Measurements from ENCODE around the gene IDH2.
"Not testable (repeated sequence)": the region's sequence is repeated elsewhere in the genome, so short reads cannot be mapped to it uniquely, and the experiment has no call there.

Gene IDH2

GRCh38 chr15:90108038-90108437 lies 5.8 kb upstream of the IDH2 start:
- H3K9me3 ChIP-seq (ENCODE audit: control insufficient read depth, low read length); H3K4me1 ChIP-seq (ENCODE audit: control insufficient read depth, insufficient read depth, low read length); H3K27me3 ChIP-seq (ENCODE audit: control insufficient read depth, insufficient read depth, low read length); H3K9ac ChIP-seq (ENCODE audit: low read length); H3K36me3 ChIP-seq (ENCODE audit: control insufficient read depth, insufficient read depth, low read length); H3K4me3 ChIP-seq (ENCODE audit: low read length): not testable (repeated sequence)

GRCh38 chr15:90106522-90107117 lies 4.4 kb upstream of the IDH2 start:
- no peaks in the 10 kb centered on the region for H3K9me3 ChIP-seq (ENCODE audit: control insufficient read depth, low read length)
- H3K27me3 ChIP-seq (ENCODE audit: control insufficient read depth, insufficient read depth, low read length) = no peaks in the 10 kb centered on the region
- H3K36me3 ChIP-seq (ENCODE audit: control insufficient read depth, insufficient read depth, low read length) = no peaks in the 10 kb centered on the region
- H3K9ac ChIP-seq (ENCODE audit: low read length) = no peak overlapping the region
- no peak overlapping the region for H3K4me3 ChIP-seq (ENCODE audit: low read length)
- H3K4me1 ChIP-seq (ENCODE audit: control insufficient read depth, insufficient read depth, low read length) = peaks cover 10% of the 10 kb centered on the region

GRCh38 chr15:90105521-90105920 lies 3.3 kb upstream of the IDH2 start:
- Histone ChIP-seq H3K27me3 (ENCODE audit: control insufficient read depth, insufficient read depth, low read length) (no peaks in the 10 kb centered on the region), H3K4me1 (ENCODE audit: control insufficient read depth, insufficient read depth, low read length) (peaks cover 21% of the 10 kb centered on the region), H3K9ac (ENCODE audit: low read length) (no peak overlapping the region), H3K36me3 (ENCODE audit: control insufficient read depth, insufficient read depth, low read length) (no peaks in the 10 kb centered on the region), H3K9me3 (ENCODE audit: control insufficient read depth, low read length) (no peaks in the 10 kb centered on the region), H3K4me3 (ENCODE audit: low read length) (no peak overlapping the region)

- H3K4me1 ChIP-seq (ENCODE audit: control insufficient read depth, insufficient read depth, low read length) = peaks cover 28% of the 10 kb centered on the region
- no peaks in the 10 kb centered on the region for H3K9me3 ChIP-seq (ENCODE audit: control insufficient read depth, low read length)
- H3K27me3 ChIP-seq (ENCODE audit: control insufficient read depth, insufficient read depth, low read length) = no peaks in the 10 kb centered on the region
- no peak overlapping the region for H3K4me3 ChIP-seq (ENCODE audit: low read length)
- no peaks in the 10 kb centered on the region for H3K36me3 ChIP-seq (ENCODE audit: control insufficient read depth, insufficient read depth, low read length)
- H3K9ac ChIP-seq (ENCODE audit: low read length) = no peak overlapping the region
Observed at GRCh38 chr15:90104551-90104950, 2.3 kb upstream of the IDH2 start.

GRCh38 chr15:90103701-90104329 lies 1.5 kb upstream of the IDH2 start:
- H3K36me3 ChIP-seq (ENCODE audit: control insufficient read depth, insufficient read depth, low read length) = no peaks in the 10 kb centered on the region
- H3K9ac ChIP-seq (ENCODE audit: low read length) = no peak overlapping the region
- H3K4me3 ChIP-seq (ENCODE audit: low read length) = no peak overlapping the region
- no peaks in the 10 kb centered on the region for H3K9me3 ChIP-seq (ENCODE audit: control insufficient read depth, low read length)
- H3K27me3 ChIP-seq (ENCODE audit: control insufficient read depth, insufficient read depth, low read length) = no peaks in the 10 kb centered on the region
- H3K4me1 ChIP-seq (ENCODE audit: control insufficient read depth, insufficient read depth, low read length) = peaks cover 28% of the 10 kb centered on the region

- Histone ChIP-seq H3K4me1 (ENCODE audit: control insufficient read depth, insufficient read depth, low read length) (peaks cover 29% of the 10 kb centered on the region), H3K9me3 (ENCODE audit: control insufficient read depth, low read length) (no peaks in the 10 kb centered on the region), H3K9ac (ENCODE audit: low read length) (peak overlapping the region; percentile 87), H3K27me3 (ENCODE audit: control insufficient read depth, insufficient read depth, low read length) (no peaks in the 10 kb centered on the region), H3K36me3 (ENCODE audit: control insufficient read depth, insufficient read depth, low read length) (no peaks in the 10 kb centered on the region), H3K4me3 (ENCODE audit: low read length) (peak overlapping the region; percentile 10)
Observed at GRCh38 chr15:90101130-90101968, 919 bp downstream of the IDH2 start.

- H3K4me3 ChIP-seq (ENCODE audit: low read length) = peak overlapping the region; percentile 10
- H3K4me1 ChIP-seq (ENCODE audit: control insufficient read depth, insufficient read depth, low read length) = peaks cover 29% of the 10 kb centered on the region
- no peaks in the 10 kb centered on the region for H3K27me3 ChIP-seq (ENCODE audit: control insufficient read depth, insufficient read depth, low read length)
- no peak overlapping the region for H3K9ac ChIP-seq (ENCODE audit: low read length)
- H3K9me3 ChIP-seq (ENCODE audit: control insufficient read depth, low read length) = no peaks in the 10 kb centered on the region
- no peaks in the 10 kb centered on the region for H3K36me3 ChIP-seq (ENCODE audit: control insufficient read depth, insufficient read depth, low read length)
Observed at GRCh38 chr15:90099868-90100831, 2.1 kb downstream of the IDH2 start.

- no peak overlapping the region for H3K9ac ChIP-seq (ENCODE audit: low read length)
Observed at GRCh38 chr15:90099072-90099867, 3.0 kb downstream of the IDH2 start.

GRCh38 chr15:90097475-90097874 lies 4.8 kb downstream of the IDH2 start:
- H3K4me1 ChIP-seq (ENCODE audit: control insufficient read depth, insufficient read depth, low read length) = peaks cover 26% of the 10 kb centered on the region
- no peaks in the 10 kb centered on the region for H3K9me3 ChIP-seq (ENCODE audit: control insufficient read depth, low read length)
- no peaks in the 10 kb centered on the region for H3K36me3 ChIP-seq (ENCODE audit: control insufficient read depth, insufficient read depth, low read length)
- H3K9ac ChIP-seq (ENCODE audit: low read length) = no peak overlapping the region
- H3K4me3 ChIP-seq (ENCODE audit: low read length) = no peak overlapping the region
- no peaks in the 10 kb centered on the region for H3K27me3 ChIP-seq (ENCODE audit: control insufficient read depth, insufficient read depth, low read length)

More at GRCh38 chr15:90099072-90099867, 3.0 kb downstream of the IDH2 start:
- no peaks in the 10 kb centered on the region for H3K36me3 ChIP-seq (ENCODE audit: control insufficient read depth, insufficient read depth, low read length)
- H3K4me1 ChIP-seq (ENCODE audit: control insufficient read depth, insufficient read depth, low read length) = peaks cover 29% of the 10 kb centered on the region
- no peaks in the 10 kb centered on the region for H3K27me3 ChIP-seq (ENCODE audit: control insufficient read depth, insufficient read depth, low read length)
- no peaks in the 10 kb centered on the region for H3K9me3 ChIP-seq (ENCODE audit: control insufficient read depth, low read length)
- no peak overlapping the region for H3K4me3 ChIP-seq (ENCODE audit: low read length)

- Histone ChIP-seq H3K9me3 (ENCODE audit: control insufficient read depth, low read length) (no peaks in the 10 kb centered on the region), H3K4me3 (ENCODE audit: low read length) (no peak overlapping the region), H3K36me3 (ENCODE audit: control insufficient read depth, insufficient read depth, low read length) (no peaks in the 10 kb centered on the region), H3K27me3 (ENCODE audit: control insufficient read depth, insufficient read depth, low read length) (no peaks in the 10 kb centered on the region), H3K4me1 (ENCODE audit: control insufficient read depth, insufficient read depth, low read length) (peaks cover 14% of the 10 kb centered on the region), H3K9ac (ENCODE audit: low read length) (no peak overlapping the region)
Observed at GRCh38 chr15:90095521-90095959, 6.7 kb downstream of the IDH2 start.

Data from mucosa of stomach (tissue), 1 donor.